IMR-90 (cell line): ENCODE data around the gene MPRIP. TPM values are rescaled to one million over a fixed set of nuclear protein-coding genes. Genes with fewer than 3 reads are reported as not detected.

Experiments
- ATAC-seq: fragments of 200-7000 bp; cut with Tn5 transposase; 2 replicates; pipeline ENCODE4 v1.9.1; 2020; ENCODE audit warnings: low read depth, mild to moderate bottlenecking, moderate library complexity
- BruUV-seq: library from RNA; stranded (reverse); fragments of 400-500 nt; replicated peaks from 2 replicates; lab custom pipeline; 2021; lab: Mats Ljungman, UMichigan
- CTCF ChIA-PET: fragments of 300-600 bp; formaldehyde crosslinking; extraction: SDS; loops from one replicate; lab custom pipeline; 2021; ENCODE audit warnings: antibody characterized with exemption; lab: Yijun Ruan, JAX
- POLR2A ChIA-PET: fragments of 300-600 bp; sonication (Branson Sonifier 250); formaldehyde crosslinking; loops from one replicate; lab custom pipeline; 2022; ENCODE audit warnings: antibody characterized with exemption; ENCODE audit not compliant: unreplicated experiment; lab: Charles Lee
- DNase-seq: peaks from one replicate; pipeline ENCODE4 v3.0.0; 2013
- H2AFZ ChIP-seq: replicated peaks from 2 replicates; pipeline ENCODE3; 2013; ENCODE audit warnings: low read length, mild to moderate bottlenecking; ENCODE audit not compliant: poor library complexity
- H2AK5ac ChIP-seq: 2 replicates; pipeline ENCODE4 v1.6.1; 2013; ENCODE audit warnings: low read depth, low read length, inconsistent platforms
- H2AK9ac ChIP-seq: replicated peaks from 2 replicates; pipeline ENCODE3; 2013; ENCODE audit warnings: mild to moderate bottlenecking, low read depth, low read length, moderate library complexity; ENCODE audit not compliant: poor library complexity
- H2BK120ac ChIP-seq: 2 replicates; pipeline ENCODE4 v1.6.1; 2013; ENCODE audit warnings: low read depth, low read length, inconsistent platforms
- H2BK15ac ChIP-seq: 3 replicates; pipeline ENCODE4 v1.6.1; 2013; ENCODE audit warnings: low read depth, low read length, inconsistent platforms
- H2BK20ac ChIP-seq: 2 replicates; pipeline ENCODE4 v1.6.1; 2013; ENCODE audit warnings: low read depth, mild to moderate bottlenecking, inconsistent platforms, low read length, moderate library complexity
- H2BK5ac ChIP-seq: 2 replicates; pipeline ENCODE4 v1.6.1; 2013; ENCODE audit warnings: mild to moderate bottlenecking, low read depth, low read length, inconsistent platforms; ENCODE audit not compliant: poor library complexity, severe bottlenecking
- H3K14ac ChIP-seq: replicated peaks from 2 replicates; pipeline ENCODE4 v1.6.1; 2013; ENCODE audit warnings: low read depth, low read length, inconsistent platforms
- H3K18ac ChIP-seq: 2 replicates; pipeline ENCODE4 v1.6.1; 2013; ENCODE audit warnings: low read depth, low read length, control low read depth
- H3K23ac ChIP-seq: 2 replicates; pipeline ENCODE4 v1.6.1; 2013; ENCODE audit warnings: low read depth, low read length, inconsistent platforms
- H3K27ac ChIP-seq: 2 replicates; pipeline ENCODE4 v1.5.1; 2013; ENCODE audit warnings: mild to moderate bottlenecking, control low read depth, low read length; ENCODE audit not compliant: insufficient read depth
- H3K27me3 ChIP-seq: 2 replicates; pipeline ENCODE4 v1.6.1; 2013; ENCODE audit warnings: low read length; ENCODE audit not compliant: control insufficient read depth, insufficient read depth
- H3K36me3 ChIP-seq: 2 replicates; pipeline ENCODE4 v1.6.1; 2013; ENCODE audit warnings: low read length, mixed read lengths; ENCODE audit not compliant: control insufficient read depth, insufficient read depth
- H3K4ac ChIP-seq: 2 replicates; pipeline ENCODE4 v1.6.1; 2013; ENCODE audit warnings: low read depth, low read length, inconsistent platforms
- H3K4me1 ChIP-seq: 2 replicates; pipeline ENCODE4 v1.6.1; 2013; ENCODE audit warnings: low read length, mixed read lengths; ENCODE audit not compliant: control insufficient read depth, insufficient read depth
- H3K4me2 ChIP-seq: 2 replicates; pipeline ENCODE4 v1.6.1; 2013; ENCODE audit warnings: low read depth, mild to moderate bottlenecking, control low read depth, low read length, moderate library complexity
- H3K4me3 ChIP-seq: 2 replicates; pipeline ENCODE4 v1.5.1; 2013; ENCODE audit warnings: low read depth, mild to moderate bottlenecking, control low read depth, low read length, moderate library complexity; ENCODE audit not compliant: insufficient read depth
- H3K56ac ChIP-seq: 2 replicates; pipeline ENCODE4 v1.6.1; 2013; ENCODE audit warnings: low read length, inconsistent platforms; ENCODE audit not compliant: insufficient read depth; ENCODE audit errors: extremely low read depth
- H3K79me1 ChIP-seq, 2 experiments: 2 replicates each; pipeline ENCODE4 v1.6.1; 2013; ENCODE audit warnings: low read length in 2 of 2, inconsistent platforms in 1 of 2, low read depth in 1 of 2
- H3K9ac ChIP-seq: 2 replicates; pipeline ENCODE4 v1.6.1; 2013; ENCODE audit warnings: low read depth, low read length, control low read depth
- H3K9me1 ChIP-seq: 2 replicates; pipeline ENCODE4 v1.6.1; 2013; ENCODE audit warnings: low read length, inconsistent platforms; ENCODE audit not compliant: insufficient read depth
- H3K9me3 ChIP-seq: 2 replicates; pipeline ENCODE4 v1.6.1; 2013; ENCODE audit warnings: low read length; ENCODE audit not compliant: control insufficient read depth, insufficient read depth
- H4K20me1 ChIP-seq: 2 replicates; pipeline ENCODE4 v1.6.1; 2013; ENCODE audit warnings: low read length, inconsistent platforms; ENCODE audit not compliant: insufficient read depth
- H4K5ac ChIP-seq: 2 replicates; pipeline ENCODE4 v1.6.1; 2013; ENCODE audit warnings: mild to moderate bottlenecking, low read depth, low read length, control low read depth
- H4K8ac ChIP-seq, 2 experiments: 2 replicates each; pipeline ENCODE4 v1.6.1; 2013; ENCODE audit warnings: low read depth in 2 of 2, low read length in 2 of 2, control low read depth in 1 of 2, inconsistent platforms in 1 of 2
- H4K91ac ChIP-seq: 2 replicates; pipeline ENCODE4 v1.6.1; 2013; ENCODE audit warnings: low read depth, low read length, inconsistent platforms; ENCODE audit not compliant: insufficient read depth
- CEBPB ChIP-seq: IDR thresholded peaks from 2 replicates; pipeline ENCODE4 v1.6.1; 2012; ENCODE audit warnings: low read depth, low read length, improper control_type of control experiment
- CHD1 ChIP-seq: IDR thresholded peaks from 2 replicates; pipeline ENCODE4 v1.6.1; 2012; ENCODE audit warnings: low read depth, low read length, improper control_type of control experiment
- CTCF ChIP-seq: conservative IDR thresholded peaks from 2 replicates; pipeline ENCODE4 v1.5.1; 2012; ENCODE audit warnings: mild to moderate bottlenecking, low read depth, low read length, improper control_type of control experiment
- ELK1 ChIP-seq: fragments of 150-350 bp; IDR thresholded peaks from 2 replicates; pipeline ENCODE4 v1.6.1; 2016; ENCODE audit warnings: low read depth, mild to moderate bottlenecking, low read length, moderate library complexity, borderline replicate concordance
- FOS ChIP-seq: fragments of 150-350 bp; IDR thresholded peaks from 2 replicates; pipeline ENCODE4 v1.6.1; 2016; ENCODE audit warnings: low read depth, low read length
- MAFK ChIP-seq: IDR thresholded peaks from 2 replicates; pipeline ENCODE4 v1.6.1; 2012; ENCODE audit warnings: low read depth, low read length, improper control_type of control experiment
- MAZ ChIP-seq: IDR thresholded peaks from 2 replicates; pipeline ENCODE4 v1.6.1; 2012; ENCODE audit warnings: low read depth, mild to moderate bottlenecking, low read length, improper control_type of control experiment, moderate library complexity, borderline replicate concordance
- MXI1 ChIP-seq: IDR thresholded peaks from 2 replicates; pipeline ENCODE4 v1.6.1; 2012; ENCODE audit warnings: low read depth, mild to moderate bottlenecking, low read length, moderate library complexity, borderline replicate concordance
- NFE2L2 ChIP-seq: fragments of 150-350 bp; IDR thresholded peaks from 2 replicates; pipeline ENCODE4 v1.6.1; 2016; ENCODE audit warnings: low read depth, mild to moderate bottlenecking, low read length
- POLR2A ChIP-seq: IDR thresholded peaks from 2 replicates; pipeline ENCODE4 v1.6.1; 2012; ENCODE audit warnings: mild to moderate bottlenecking, low read depth, low read length
- RAD21 ChIP-seq: IDR thresholded peaks from 2 replicates; pipeline ENCODE4 v1.6.1; 2012; ENCODE audit warnings: low read length, improper control_type of control experiment
- RCOR1 ChIP-seq: IDR thresholded peaks from 2 replicates; pipeline ENCODE4 v1.6.1; 2012; ENCODE audit warnings: mild to moderate bottlenecking, low read length, improper control_type of control experiment; ENCODE audit not compliant: insufficient replicate concordance
- RFX5 ChIP-seq: IDR thresholded peaks from 2 replicates; pipeline ENCODE4 v1.8.0; 2012; ENCODE audit warnings: low read depth, mild to moderate bottlenecking, low read length, moderate library complexity
- SMC3 ChIP-seq: fragments of 150-350 bp; IDR thresholded peaks from 2 replicates; pipeline ENCODE4 v1.6.1; 2016; ENCODE audit warnings: low read depth, mild to moderate bottlenecking, antibody characterized with exemption, low read length, moderate library complexity
- WGBS, 2 experiments: methylation state at CpG; one replicate each; pipeline versions ENCODE4 v1.1.5 to v1.1.7; 2013; ENCODE audit warnings: missing lambda C conversion rate in 2 of 2; ENCODE audit not compliant: insufficient read length in 1 of 2; ENCODE audit errors: extremely low coverage in 2 of 2; 5-methylcytosine and 5-hydroxymethylcytosine counted together
- dilution Hi-C: fragments of 300-500 bp; cut with HindIII; formaldehyde crosslinking; loops from one replicate; pipeline ENCODE4 v1.14.3; 2018; ENCODE audit warnings: low sequenced_read_pairs; ENCODE audit not compliant: unreplicated experiment
- in situ Hi-C: fragments of 300-500 bp; cut with MboI; formaldehyde crosslinking; loops from 3 replicates; pipeline ENCODE4 v1.14.3; 2019; ENCODE audit warnings: low sequenced_read_pairs, inconsistent platforms, mixed read lengths
- intact Hi-C: fragments of 100-400 bp; cut with micrococcal nuclease; formaldehyde crosslinking; loops from 2 replicates; pipeline ENCODE4 v1.10.0; 2022
- polyA plus RNA-seq, 3 experiments: library from polyadenylated mRNA; depleted of rRNA; stranded (reverse); fragments of >200 nt; gene quantifications; 2 replicates each; pipeline ENCODE4 v1.2.3, GENCODE V29; 2012; ENCODE audit warnings: low replicate concordance in 1 of 3
- total RNA-seq: library from RNA; depleted of rRNA; stranded (reverse); fragments of >200 nt; gene quantifications from 2 replicates; pipeline ENCODE4 v1.2.3, GENCODE V29; 2012
- TF ChIP-seq, protein P1 (sequence below): fragments of 150-350 bp; IDR thresholded peaks from 2 replicates; pipeline ENCODE4 v1.6.1; 2017; ENCODE audit warnings: mild to moderate bottlenecking, antibody characterized with exemption, low read length, low read depth

The MPRIP gene
- total and polyA plus RNA-seq, 2 of the 4 experiments (the other 2 are of a cell fraction): 111 to 149 TPM

DNA sequence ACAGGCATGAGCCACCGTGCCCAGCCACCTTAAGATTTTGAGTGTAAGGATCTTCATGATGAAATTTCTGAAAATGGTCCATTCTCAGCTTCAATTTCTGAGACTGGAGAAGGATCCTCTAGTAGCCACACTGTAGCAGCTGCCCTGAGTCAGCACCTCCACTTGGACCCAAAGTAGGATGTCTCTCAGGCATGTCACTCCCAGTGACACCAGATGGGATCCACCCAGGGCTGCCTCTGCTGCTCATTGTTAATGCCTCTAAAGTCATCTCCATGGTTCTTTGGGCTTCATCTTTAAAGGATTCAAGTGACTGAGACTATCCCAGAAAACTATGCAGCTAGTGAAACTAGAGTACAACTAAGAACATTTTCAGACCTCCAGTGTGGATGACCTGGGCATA lies 156.0 kb downstream of the MPRIP start:
- Histone ChIP-seq H3K9me3 (no peaks in the 10 kb centered on the region), H2BK20ac (no peak overlapping the region), H2BK120ac (no peak overlapping the region), H2AFZ (no peak overlapping the region), H3K36me3 (no peaks in the 10 kb centered on the region; the same call in 1 of the 2 replicates), H3K4me1 (peaks cover 11% of the 10 kb centered on the region), H3K23ac (no peak overlapping the region), H3K14ac (no peak overlapping the region), H4K91ac (no peak overlapping the region), H3K27ac (no peak overlapping the region), H3K79me1 (no peaks in the 10 kb centered on the region), H3K18ac (no peak overlapping the region), H3K9ac (no peak overlapping the region), H3K4ac (no peak overlapping the region), H2BK5ac (no peak overlapping the region), H2BK15ac (no peak overlapping the region), H3K4me3 (no peak overlapping the region), H2AK5ac (no peak overlapping the region), H3K4me2 (no peak overlapping the region), H4K20me1 (no peaks in the 10 kb centered on the region), H2AK9ac (no peak overlapping the region), H4K8ac (no peak overlapping the region), H3K56ac (no peak overlapping the region), H3K27me3 (no peaks in the 10 kb centered on the region), H3K9me1 (no peaks in the 10 kb centered on the region), H4K5ac (no peak overlapping the region)
- CTCF ChIA-PET: no interaction called here
- intact Hi-C loops (loop anchor here (5.0 kb wide), 1 partner anchor 196 kb away; no protein-coding TSS in a partner anchor), in situ Hi-C loops (no loop called here), dilution Hi-C loops (no loop called here)
- TF ChIP-seq MXI1: no peak
- TF ChIP-seq POLR2A: no peak
- TF ChIP-seq ELK1: no peak
- no peak for TF ChIP-seq CTCF
- no peak for TF ChIP-seq RCOR1
- TF ChIP-seq RFX5: no peak
- no peak for TF ChIP-seq CEBPB
- no peak for TF ChIP-seq MAFK
- no peak for TF ChIP-seq NFE2L2
- no peak for TF ChIP-seq MAZ
- no peak for TF ChIP-seq FOS
- no peak for TF ChIP-seq CHD1
- TF ChIP-seq RAD21: no peak
- TF ChIP-seq, protein P1, sequence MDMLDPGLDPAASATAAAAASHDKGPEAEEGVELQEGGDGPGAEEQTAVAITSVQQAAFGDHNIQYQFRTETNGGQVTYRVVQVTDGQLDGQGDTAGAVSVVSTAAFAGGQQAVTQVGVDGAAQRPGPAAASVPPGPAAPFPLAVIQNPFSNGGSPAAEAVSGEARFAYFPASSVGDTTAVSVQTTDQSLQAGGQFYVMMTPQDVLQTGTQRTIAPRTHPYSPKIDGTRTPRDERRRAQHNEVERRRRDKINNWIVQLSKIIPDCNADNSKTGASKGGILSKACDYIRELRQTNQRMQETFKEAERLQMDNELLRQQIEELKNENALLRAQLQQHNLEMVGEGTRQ: no peak
- no peak for TF ChIP-seq SMC3
- no peak for ATAC-seq
- no TSS peak for BruUV-seq
- DNase-seq: no peak
- no CpG with 5 or more reads among the region's 1 CpG for WGBS, 2 experiments
- POLR2A ChIA-PET: no interaction called here
